Measurements from ENCODE around the gene TPCN1. TPM values are rescaled to one million over a fixed set of nuclear protein-coding genes. Genes with fewer than 3 reads are reported as not detected.

TPCN1 gene
- total RNA-seq, 1 donor from 2014 or later = 39.5 TPM

- H3K4me3 ChIP-seq = peak overlapping the region in 1 of 2 donors; percentile 88
- no peak for DNase-seq (ENCODE audit: extremely low spot score in 2 of 2)
- TF ChIP-seq POLR2A (IDR thresholded peaks at IDR 0.05) = no peak
- no peak for TF ChIP-seq POLR2AphosphoS5 (IDR thresholded peaks at IDR 0.05; ENCODE audit: insufficient read depth in 1 of 2, low read depth in 1 of 2)
- TF ChIP-seq CTCF (IDR thresholded peaks at IDR 0.05) = no peak
- H3K27ac ChIP-seq = no peak overlapping the region
- intact Hi-C loops (cut with DNase I) = no loop called here
- no peaks in the 10 kb centered on the region for H3K27me3 ChIP-seq
- peaks cover 0 to 7% of the 10 kb centered on the region in 2 donors for H3K36me3 ChIP-seq
- H3K4me1 ChIP-seq = peaks cover 31% of the 10 kb centered on the region
- H3K9me3 ChIP-seq = no peaks in the 10 kb centered on the region
Measured at GRCh38 chr12:113186666-113187325, 34.5 kb upstream of the TPCN1 start.

GRCh38 chr12:113189361-113189760, 31.9 kb upstream of the TPCN1 start:
- H3K27me3 ChIP-seq = no peaks in the 10 kb centered on the region
- peaks cover 17% of the 10 kb centered on the region for H3K4me1 ChIP-seq
- intact Hi-C loops (cut with DNase I) = no loop called here
- H3K27ac ChIP-seq = no peak overlapping the region
- H3K9me3 ChIP-seq = no peaks in the 10 kb centered on the region
- H3K36me3 ChIP-seq = peaks cover 0 to 14% of the 10 kb centered on the region in 2 donors
- no peak for DNase-seq (ENCODE audit: extremely low spot score in 2 of 2)
- TF ChIP-seq POLR2A (IDR thresholded peaks at IDR 0.05) (no peak), CTCF (IDR thresholded peaks at IDR 0.05) (no peak), POLR2AphosphoS5 (IDR thresholded peaks at IDR 0.05; ENCODE audit: insufficient read depth in 1 of 2, low read depth in 1 of 2) (no peak)
- no peak overlapping the region for H3K4me3 ChIP-seq

GRCh38 chr12:113190761-113191160, 30.5 kb upstream of the TPCN1 start:
- H3K4me3 ChIP-seq = no peak overlapping the region
- no peaks in the 10 kb centered on the region for H3K27me3 ChIP-seq
- TF ChIP-seq CTCF (IDR thresholded peaks at IDR 0.05) (no peak), POLR2A (IDR thresholded peaks at IDR 0.05) (no peak), POLR2AphosphoS5 (IDR thresholded peaks at IDR 0.05; ENCODE audit: insufficient read depth in 1 of 2, low read depth in 1 of 2) (no peak)
- H3K9me3 ChIP-seq = no peaks in the 10 kb centered on the region
- peaks cover 0 to 14% of the 10 kb centered on the region in 2 donors for H3K36me3 ChIP-seq
- no peak for DNase-seq (ENCODE audit: extremely low spot score in 2 of 2)
- intact Hi-C loops (cut with DNase I) = loop anchor here (10.0 kb wide), 2 partner anchors 104 to 144 kb away; partner anchors contain the start of gene SLC8B1
- no peak overlapping the region for H3K27ac ChIP-seq
- peaks cover 25% of the 10 kb centered on the region for H3K4me1 ChIP-seq

GRCh38 chr12:113191227-113191626, 30.0 kb upstream of the TPCN1 start:
- Histone ChIP-seq H3K27ac (no peak overlapping the region), H3K4me3 (no peak overlapping the region), H3K36me3 (peaks cover 0 to 14% of the 10 kb centered on the region in 2 donors), H3K4me1 (peaks cover 23% of the 10 kb centered on the region), H3K9me3 (no peaks in the 10 kb centered on the region), H3K27me3 (no peaks in the 10 kb centered on the region)
- intact Hi-C loops (cut with DNase I) = loop anchor here (10.0 kb wide), 2 partner anchors 104 to 144 kb away; partner anchors contain the start of gene SLC8B1
- no peak for TF ChIP-seq POLR2AphosphoS5 (IDR thresholded peaks at IDR 0.05; ENCODE audit: insufficient read depth in 1 of 2, low read depth in 1 of 2)
- DNase-seq (ENCODE audit: extremely low spot score in 2 of 2) = no peak

GRCh38 chr12:113194971-113195391, 26.3 kb upstream of the TPCN1 start:
- intact Hi-C loops (cut with DNase I) = loop anchor here (10.0 kb wide), 2 partner anchors 100 to 140 kb away; partner anchors contain the start of gene SLC8B1
- peak overlapping the region; percentile 61 for H3K27ac ChIP-seq
- H3K27me3 ChIP-seq = no peaks in the 10 kb centered on the region
- TF ChIP-seq CTCF (IDR thresholded peaks at IDR 0.05) = no peak
- H3K4me1 ChIP-seq = peaks cover 10% of the 10 kb centered on the region
- DNase-seq (ENCODE audit: extremely low spot score in 2 of 2) = no peak
- H3K9me3 ChIP-seq = no peaks in the 10 kb centered on the region
- no peak overlapping the region for H3K4me3 ChIP-seq
- H3K36me3 ChIP-seq = peaks cover 0 to 14% of the 10 kb centered on the region in 2 donors
